Prostate gland (tissue), 2 donors: Measurements from ENCODE around the gene CD101. TPM values are rescaled to one million over a fixed set of nuclear protein-coding genes. Genes with fewer than 3 reads are reported as not detected.

Source experiments
- DNase-seq: peaks from one replicate; pipeline ENCODE4 v3.0.0-alpha.2; 2019; ENCODE audit warnings: low spot score
- H3K27ac ChIP-seq, 2 donors: fragments of 200-600 bp; sonication (generic); 2 replicates each; pipeline ENCODE4 v1.5.1; 2017 to 2019
- H3K27me3 ChIP-seq: fragments of 200-600 bp; sonication (generic); replicated peaks from 2 replicates; pipeline ENCODE4 v1.5.1; 2019; ENCODE audit not compliant: insufficient read depth
- H3K36me3 ChIP-seq, 2 donors: fragments of 200-600 bp; sonication (generic); 1 replicate in 1 of 2; 2 replicates in 1 of 2; pipeline versions ENCODE4 v1.5.1 to v1.8.1; 2017 to 2019
- H3K4me1 ChIP-seq: fragments of 200-600 bp; sonication (generic); replicated peaks from 2 replicates; pipeline ENCODE4 v1.5.1; 2019
- H3K4me3 ChIP-seq, 2 donors: fragments of 200-600 bp; sonication (generic); 2 replicates each; pipeline ENCODE4 v1.5.1; 2017 to 2019
- H3K9me3 ChIP-seq: fragments of 200-600 bp; sonication (generic); 2 replicates; pipeline ENCODE4 v1.5.1; 2017
- CTCF ChIP-seq, 4 experiments: fragments of 200-600 bp in 2 of 4; fragments of 450-650 bp in 2 of 4; sonication (generic) in 2 of 4; IDR thresholded peaks; 1 replicate in 3 of 4; 2 replicates in 1 of 4; pipeline ENCODE4 v1.5.1; 2016 to 2019; ENCODE audit warnings: antibody characterized with exemption in 4 of 4, mild to moderate bottlenecking in 2 of 4, moderate library complexity in 2 of 4
- POLR2A ChIP-seq: fragments of 450-650 bp; IDR thresholded peaks from one replicate; pipeline ENCODE4 v1.6.1; 2016; ENCODE audit warnings: antibody characterized with exemption, mild to moderate bottlenecking
- POLR2AphosphoS5 ChIP-seq: sonication (generic); formaldehyde crosslinking; IDR thresholded peaks from one replicate; pipeline ENCODE4 v1.6.1; 2017; ENCODE audit warnings: antibody characterized with exemption
- whole genome bisulfite sequencing: methylation state at CpG from one replicate; pipeline ENCODE4 v1.1.5; 2018; 5-methylcytosine and 5-hydroxymethylcytosine counted together
- intact Hi-C: fragments of 100-400 bp; cut with DNase I; formaldehyde crosslinking; loops from one replicate; pipeline ENCODE4 v1.14.2; 2022
- total RNA-seq, 2 donors: library from RNA; depleted of rRNA; stranded (reverse); fragments of >200 nt; gene quantifications; one replicate each; pipeline ENCODE4 v1.1.0, GENCODE V29; 2016

CD101 gene
- total RNA-seq, 2 donors from 2014 or later: 0.59 to 1.1 TPM

GRCh38 chr1:116981521-116982037, 20.0 kb upstream of the CD101 start:
- no peak overlapping the region for H3K27ac ChIP-seq
- H3K4me3 ChIP-seq: no peak overlapping the region
- WGBS: 93% methylated on average over 2 of the region's 2 CpGs
- H3K4me1 ChIP-seq: no peaks in the 10 kb centered on the region
- H3K9me3 ChIP-seq: no peaks in the 10 kb centered on the region
- no peaks in the 10 kb centered on the region for H3K36me3 ChIP-seq
- intact Hi-C loops: loop anchor here (10.0 kb wide), 1 partner anchor 67 kb away; no protein-coding TSS in a partner anchor
- no peaks in the 10 kb centered on the region for H3K27me3 ChIP-seq
- TF ChIP-seq POLR2A: no peak
- TF ChIP-seq CTCF (IDR thresholded peaks at IDR 0.05): no peak
- no peak for TF ChIP-seq POLR2AphosphoS5
- DNase-seq: no peak

- intact Hi-C loops: loop anchor here (10.0 kb wide), 1 partner anchor 68 kb away; no protein-coding TSS in a partner anchor
- no peak overlapping the region for H3K27ac ChIP-seq
Observed at GRCh38 chr1:116982319-116983004, 19.1 kb upstream of the CD101 start.

GRCh38 chr1:116983112-116983511, 18.4 kb upstream of the CD101 start:
- intact Hi-C loops: loop anchor here (10.0 kb wide), 1 partner anchor 68 kb away; no protein-coding TSS in a partner anchor
- WGBS: 60% methylated on average over 5 of the region's 5 CpGs
- no peak overlapping the region for H3K27ac ChIP-seq

More at GRCh38 chr1:116982319-116983004, 19.1 kb upstream of the CD101 start:
- Histone ChIP-seq H3K27me3 (no peaks in the 10 kb centered on the region), H3K36me3 (no peaks in the 10 kb centered on the region), H3K4me1 (no peaks in the 10 kb centered on the region), H3K9me3 (no peaks in the 10 kb centered on the region), H3K4me3 (no peak overlapping the region)
- WGBS: 77% methylated on average over 9 of the region's 9 CpGs
- TF ChIP-seq POLR2AphosphoS5: no peak
- TF ChIP-seq POLR2A: no peak
- no peak for TF ChIP-seq CTCF (IDR thresholded peaks at IDR 0.05)
- no peak for DNase-seq

GRCh38 chr1:116983678-116984077, 17.9 kb upstream of the CD101 start:
- Histone ChIP-seq H3K4me1 (no peaks in the 10 kb centered on the region), H3K9me3 (no peaks in the 10 kb centered on the region), H3K27ac (no peak overlapping the region), H3K4me3 (no peak overlapping the region), H3K27me3 (no peaks in the 10 kb centered on the region), H3K36me3 (no peaks in the 10 kb centered on the region)
- WGBS: 48% methylated on average over 4 of the region's 4 CpGs
- no peak for DNase-seq
- intact Hi-C loops: loop anchor here (10.0 kb wide), 1 partner anchor 69 kb away; no protein-coding TSS in a partner anchor
- no peak for TF ChIP-seq CTCF (IDR thresholded peaks at IDR 0.05)
- no peak for TF ChIP-seq POLR2A
- TF ChIP-seq POLR2AphosphoS5: no peak

More at GRCh38 chr1:116983112-116983511, 18.4 kb upstream of the CD101 start:
- no peak for TF ChIP-seq POLR2AphosphoS5
- no peak for TF ChIP-seq CTCF (IDR thresholded peaks at IDR 0.05)
- no peak for TF ChIP-seq POLR2A
- H3K27me3 ChIP-seq: no peaks in the 10 kb centered on the region
- no peaks in the 10 kb centered on the region for H3K4me1 ChIP-seq
- no peak for DNase-seq
- no peaks in the 10 kb centered on the region for H3K9me3 ChIP-seq
- H3K36me3 ChIP-seq: no peaks in the 10 kb centered on the region
- no peak overlapping the region for H3K4me3 ChIP-seq
